ENCODE results near the gene C1QTNF12.

DNA sequence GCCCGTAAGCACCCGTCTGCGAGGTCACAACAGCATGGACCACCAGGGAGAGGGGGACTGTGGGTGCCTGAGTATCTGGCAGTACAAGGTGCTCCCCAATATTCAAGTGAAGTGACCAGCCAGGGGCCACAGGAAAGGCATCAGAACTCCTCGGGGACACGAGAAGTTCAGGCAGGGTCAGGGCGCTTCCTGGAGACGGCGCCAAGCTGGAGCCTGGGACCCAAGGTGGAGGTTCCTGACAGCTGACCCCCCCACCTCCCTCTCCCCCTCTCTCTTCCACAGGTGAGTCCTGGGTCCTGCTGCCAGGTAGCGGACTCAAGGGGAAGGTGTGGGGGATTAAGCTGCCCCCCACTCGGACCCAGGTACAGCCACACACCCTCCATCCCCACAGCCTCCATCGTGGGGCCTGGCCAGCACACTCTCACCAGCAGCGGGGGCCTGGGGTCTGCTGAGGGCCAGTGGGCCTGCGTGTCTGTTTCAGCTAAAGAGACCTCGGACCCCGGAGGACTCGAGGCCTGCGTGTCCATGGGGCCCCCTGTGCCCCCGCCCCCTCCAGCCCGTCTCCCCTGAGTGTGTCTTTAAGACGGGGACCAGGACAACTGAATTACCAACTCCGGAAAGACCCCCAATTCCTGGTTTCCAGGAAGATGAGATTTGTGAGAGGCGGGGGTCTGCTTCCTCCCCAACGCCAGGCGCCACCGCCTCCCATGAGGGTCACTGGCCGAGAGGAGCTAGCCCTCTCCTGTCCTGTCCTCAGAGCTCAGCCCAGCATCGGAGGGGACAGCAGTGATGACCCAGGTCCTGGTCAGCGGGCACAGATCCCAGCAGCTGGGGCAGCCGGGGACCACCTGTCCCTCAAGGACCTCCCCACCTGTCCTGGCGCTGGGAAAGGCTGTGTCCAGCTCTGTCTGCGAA lies 46.3 kb downstream of the C1QTNF12 start:
- TF ChIP-seq, protein P1, sequence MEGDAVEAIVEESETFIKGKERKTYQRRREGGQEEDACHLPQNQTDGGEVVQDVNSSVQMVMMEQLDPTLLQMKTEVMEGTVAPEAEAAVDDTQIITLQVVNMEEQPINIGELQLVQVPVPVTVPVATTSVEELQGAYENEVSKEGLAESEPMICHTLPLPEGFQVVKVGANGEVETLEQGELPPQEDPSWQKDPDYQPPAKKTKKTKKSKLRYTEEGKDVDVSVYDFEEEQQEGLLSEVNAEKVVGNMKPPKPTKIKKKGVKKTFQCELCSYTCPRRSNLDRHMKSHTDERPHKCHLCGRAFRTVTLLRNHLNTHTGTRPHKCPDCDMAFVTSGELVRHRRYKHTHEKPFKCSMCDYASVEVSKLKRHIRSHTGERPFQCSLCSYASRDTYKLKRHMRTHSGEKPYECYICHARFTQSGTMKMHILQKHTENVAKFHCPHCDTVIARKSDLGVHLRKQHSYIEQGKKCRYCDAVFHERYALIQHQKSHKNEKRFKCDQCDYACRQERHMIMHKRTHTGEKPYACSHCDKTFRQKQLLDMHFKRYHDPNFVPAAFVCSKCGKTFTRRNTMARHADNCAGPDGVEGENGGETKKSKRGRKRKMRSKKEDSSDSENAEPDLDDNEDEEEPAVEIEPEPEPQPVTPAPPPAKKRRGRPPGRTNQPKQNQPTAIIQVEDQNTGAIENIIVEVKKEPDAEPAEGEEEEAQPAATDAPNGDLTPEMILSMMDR (IDR thresholded peaks at IDR 0.05; ENCODE audit: low read length): no peak
- TF ChIP-seq EZH2 (IDR thresholded peaks at IDR 0.05; ENCODE audit: borderline replicate concordance, low read length): no peak

Measured in OCI-LY1 (cell line).